IMR-90 (cell line): ENCODE measurements around the gene ARPC4. TPM values are rescaled to one million over a fixed set of nuclear protein-coding genes. Genes with fewer than 3 reads are reported as not detected.

Experiments
- ATAC-seq: fragments of 200-7000 bp; cut with Tn5 transposase; 2 replicates; pipeline ENCODE4 v1.9.1; 2020; ENCODE audit warnings: low read depth, mild to moderate bottlenecking, moderate library complexity
- BruUV-seq: library from RNA; stranded (reverse); fragments of 400-500 nt; replicated peaks from 2 replicates; lab custom pipeline; 2021; lab: Mats Ljungman, UMichigan
- CTCF ChIA-PET: fragments of 300-600 bp; formaldehyde crosslinking; extraction: SDS; loops from one replicate; lab custom pipeline; 2021; ENCODE audit warnings: antibody characterized with exemption; lab: Yijun Ruan, JAX
- POLR2A ChIA-PET: fragments of 300-600 bp; sonication (Branson Sonifier 250); formaldehyde crosslinking; loops from one replicate; lab custom pipeline; 2022; ENCODE audit warnings: antibody characterized with exemption; ENCODE audit not compliant: unreplicated experiment; lab: Charles Lee
- DNase-seq: peaks from one replicate; pipeline ENCODE4 v3.0.0; 2013
- H2AFZ ChIP-seq: replicated peaks from 2 replicates; pipeline ENCODE3; 2013; ENCODE audit warnings: low read length, mild to moderate bottlenecking; ENCODE audit not compliant: poor library complexity
- H2AK5ac ChIP-seq: 2 replicates; pipeline ENCODE4 v1.6.1; 2013; ENCODE audit warnings: low read depth, low read length, inconsistent platforms
- H2AK9ac ChIP-seq: replicated peaks from 2 replicates; pipeline ENCODE3; 2013; ENCODE audit warnings: mild to moderate bottlenecking, low read depth, low read length, moderate library complexity; ENCODE audit not compliant: poor library complexity
- H2BK120ac ChIP-seq: 2 replicates; pipeline ENCODE4 v1.6.1; 2013; ENCODE audit warnings: low read depth, low read length, inconsistent platforms
- H2BK15ac ChIP-seq: 3 replicates; pipeline ENCODE4 v1.6.1; 2013; ENCODE audit warnings: low read depth, low read length, inconsistent platforms
- H2BK20ac ChIP-seq: 2 replicates; pipeline ENCODE4 v1.6.1; 2013; ENCODE audit warnings: low read depth, mild to moderate bottlenecking, inconsistent platforms, low read length, moderate library complexity
- H2BK5ac ChIP-seq: 2 replicates; pipeline ENCODE4 v1.6.1; 2013; ENCODE audit warnings: mild to moderate bottlenecking, low read depth, low read length, inconsistent platforms; ENCODE audit not compliant: poor library complexity, severe bottlenecking
- H3K14ac ChIP-seq: replicated peaks from 2 replicates; pipeline ENCODE4 v1.6.1; 2013; ENCODE audit warnings: low read depth, low read length, inconsistent platforms
- H3K18ac ChIP-seq: 2 replicates; pipeline ENCODE4 v1.6.1; 2013; ENCODE audit warnings: low read depth, low read length, control low read depth
- H3K23ac ChIP-seq: 2 replicates; pipeline ENCODE4 v1.6.1; 2013; ENCODE audit warnings: low read depth, low read length, inconsistent platforms
- H3K27ac ChIP-seq: 2 replicates; pipeline ENCODE4 v1.5.1; 2013; ENCODE audit warnings: mild to moderate bottlenecking, control low read depth, low read length; ENCODE audit not compliant: insufficient read depth
- H3K27me3 ChIP-seq: 2 replicates; pipeline ENCODE4 v1.6.1; 2013; ENCODE audit warnings: low read length; ENCODE audit not compliant: control insufficient read depth, insufficient read depth
- H3K36me3 ChIP-seq: 2 replicates; pipeline ENCODE4 v1.6.1; 2013; ENCODE audit warnings: low read length, mixed read lengths; ENCODE audit not compliant: control insufficient read depth, insufficient read depth
- H3K4ac ChIP-seq: 2 replicates; pipeline ENCODE4 v1.6.1; 2013; ENCODE audit warnings: low read depth, low read length, inconsistent platforms
- H3K4me1 ChIP-seq: 2 replicates; pipeline ENCODE4 v1.6.1; 2013; ENCODE audit warnings: low read length, mixed read lengths; ENCODE audit not compliant: control insufficient read depth, insufficient read depth
- H3K4me2 ChIP-seq: 2 replicates; pipeline ENCODE4 v1.6.1; 2013; ENCODE audit warnings: low read depth, mild to moderate bottlenecking, control low read depth, low read length, moderate library complexity
- H3K4me3 ChIP-seq: 2 replicates; pipeline ENCODE4 v1.5.1; 2013; ENCODE audit warnings: low read depth, mild to moderate bottlenecking, control low read depth, low read length, moderate library complexity; ENCODE audit not compliant: insufficient read depth
- H3K56ac ChIP-seq: 2 replicates; pipeline ENCODE4 v1.6.1; 2013; ENCODE audit warnings: low read length, inconsistent platforms; ENCODE audit not compliant: insufficient read depth; ENCODE audit errors: extremely low read depth
- H3K79me1 ChIP-seq, 2 experiments: 2 replicates each; pipeline ENCODE4 v1.6.1; 2013; ENCODE audit warnings: low read length in 2 of 2, inconsistent platforms in 1 of 2, low read depth in 1 of 2
- H3K9ac ChIP-seq: 2 replicates; pipeline ENCODE4 v1.6.1; 2013; ENCODE audit warnings: low read depth, low read length, control low read depth
- H3K9me1 ChIP-seq: 2 replicates; pipeline ENCODE4 v1.6.1; 2013; ENCODE audit warnings: low read length, inconsistent platforms; ENCODE audit not compliant: insufficient read depth
- H3K9me3 ChIP-seq: 2 replicates; pipeline ENCODE4 v1.6.1; 2013; ENCODE audit warnings: low read length; ENCODE audit not compliant: control insufficient read depth, insufficient read depth
- H4K20me1 ChIP-seq: 2 replicates; pipeline ENCODE4 v1.6.1; 2013; ENCODE audit warnings: low read length, inconsistent platforms; ENCODE audit not compliant: insufficient read depth
- H4K5ac ChIP-seq: 2 replicates; pipeline ENCODE4 v1.6.1; 2013; ENCODE audit warnings: mild to moderate bottlenecking, low read depth, low read length, control low read depth
- H4K8ac ChIP-seq, 2 experiments: 2 replicates each; pipeline ENCODE4 v1.6.1; 2013; ENCODE audit warnings: low read depth in 2 of 2, low read length in 2 of 2, control low read depth in 1 of 2, inconsistent platforms in 1 of 2
- H4K91ac ChIP-seq: 2 replicates; pipeline ENCODE4 v1.6.1; 2013; ENCODE audit warnings: low read depth, low read length, inconsistent platforms; ENCODE audit not compliant: insufficient read depth
- BHLHE40 ChIP-seq: fragments of 150-350 bp; IDR thresholded peaks from 2 replicates; pipeline ENCODE4 v1.6.1; 2016; ENCODE audit warnings: mild to moderate bottlenecking, low read depth, low read length
- CEBPB ChIP-seq: IDR thresholded peaks from 2 replicates; pipeline ENCODE4 v1.6.1; 2012; ENCODE audit warnings: low read depth, low read length, improper control_type of control experiment
- CHD1 ChIP-seq: IDR thresholded peaks from 2 replicates; pipeline ENCODE4 v1.6.1; 2012; ENCODE audit warnings: low read depth, low read length, improper control_type of control experiment
- CTCF ChIP-seq: conservative IDR thresholded peaks from 2 replicates; pipeline ENCODE4 v1.5.1; 2012; ENCODE audit warnings: mild to moderate bottlenecking, low read depth, low read length, improper control_type of control experiment
- ELK1 ChIP-seq: fragments of 150-350 bp; IDR thresholded peaks from 2 replicates; pipeline ENCODE4 v1.6.1; 2016; ENCODE audit warnings: low read depth, mild to moderate bottlenecking, low read length, moderate library complexity, borderline replicate concordance
- FOS ChIP-seq: fragments of 150-350 bp; IDR thresholded peaks from 2 replicates; pipeline ENCODE4 v1.6.1; 2016; ENCODE audit warnings: low read depth, low read length
- MAZ ChIP-seq: IDR thresholded peaks from 2 replicates; pipeline ENCODE4 v1.6.1; 2012; ENCODE audit warnings: low read depth, mild to moderate bottlenecking, low read length, improper control_type of control experiment, moderate library complexity, borderline replicate concordance
- MXI1 ChIP-seq: IDR thresholded peaks from 2 replicates; pipeline ENCODE4 v1.6.1; 2012; ENCODE audit warnings: low read depth, mild to moderate bottlenecking, low read length, moderate library complexity, borderline replicate concordance
- NFE2L2 ChIP-seq: fragments of 150-350 bp; IDR thresholded peaks from 2 replicates; pipeline ENCODE4 v1.6.1; 2016; ENCODE audit warnings: low read depth, mild to moderate bottlenecking, low read length
- POLR2A ChIP-seq: IDR thresholded peaks from 2 replicates; pipeline ENCODE4 v1.6.1; 2012; ENCODE audit warnings: mild to moderate bottlenecking, low read depth, low read length
- RAD21 ChIP-seq: IDR thresholded peaks from 2 replicates; pipeline ENCODE4 v1.6.1; 2012; ENCODE audit warnings: low read length, improper control_type of control experiment
- RCOR1 ChIP-seq: IDR thresholded peaks from 2 replicates; pipeline ENCODE4 v1.6.1; 2012; ENCODE audit warnings: mild to moderate bottlenecking, low read length, improper control_type of control experiment; ENCODE audit not compliant: insufficient replicate concordance
- RFX5 ChIP-seq: IDR thresholded peaks from 2 replicates; pipeline ENCODE4 v1.8.0; 2012; ENCODE audit warnings: low read depth, mild to moderate bottlenecking, low read length, moderate library complexity
- SMC3 ChIP-seq: fragments of 150-350 bp; IDR thresholded peaks from 2 replicates; pipeline ENCODE4 v1.6.1; 2016; ENCODE audit warnings: low read depth, mild to moderate bottlenecking, antibody characterized with exemption, low read length, moderate library complexity
- WGBS, 2 experiments: methylation state at CpG; one replicate each; pipeline versions ENCODE4 v1.1.5 to v1.1.7; 2013; ENCODE audit warnings: missing lambda C conversion rate in 2 of 2; ENCODE audit not compliant: insufficient read length in 1 of 2; ENCODE audit errors: extremely low coverage in 2 of 2; 5-methylcytosine and 5-hydroxymethylcytosine counted together
- dilution Hi-C: fragments of 300-500 bp; cut with HindIII; formaldehyde crosslinking; loops from one replicate; pipeline ENCODE4 v1.14.3; 2018; ENCODE audit warnings: low sequenced_read_pairs; ENCODE audit not compliant: unreplicated experiment
- in situ Hi-C: fragments of 300-500 bp; cut with MboI; formaldehyde crosslinking; loops from 3 replicates; pipeline ENCODE4 v1.14.3; 2019; ENCODE audit warnings: low sequenced_read_pairs, inconsistent platforms, mixed read lengths
- intact Hi-C: fragments of 100-400 bp; cut with micrococcal nuclease; formaldehyde crosslinking; loops from 2 replicates; pipeline ENCODE4 v1.10.0; 2022
- polyA plus RNA-seq, 3 experiments: library from polyadenylated mRNA; depleted of rRNA; stranded (reverse); fragments of >200 nt; gene quantifications; 2 replicates each; pipeline ENCODE4 v1.2.3, GENCODE V29; 2012; ENCODE audit warnings: low replicate concordance in 1 of 3
- total RNA-seq: library from RNA; depleted of rRNA; stranded (reverse); fragments of >200 nt; gene quantifications from 2 replicates; pipeline ENCODE4 v1.2.3, GENCODE V29; 2012
- TF ChIP-seq, protein P1 (sequence below): fragments of 150-350 bp; IDR thresholded peaks from 2 replicates; pipeline ENCODE4 v1.6.1; 2017; ENCODE audit warnings: mild to moderate bottlenecking, antibody characterized with exemption, low read length, low read depth

ARPC4 gene
- total and polyA plus RNA-seq, 2 of the 4 experiments (the other 2 are of a cell fraction), result 188 to 383 TPM

- BruUV-seq, result no TSS peak
- peaks cover 9% of the 10 kb centered on the region; the same call in 1 of the 2 replicates for H3K9me1 ChIP-seq
- intact Hi-C loops, result no loop called here
- H2BK120ac ChIP-seq, result no peak overlapping the region
- WGBS, 2 experiments, result 88% methylated on average over 4 of the region's 8 CpGs; no CpG with 5 or more reads in 1 of the 2 experiments
- no peak overlapping the region for H3K4me3 ChIP-seq
- H3K9me3 ChIP-seq, result no peaks in the 10 kb centered on the region
- H4K8ac ChIP-seq, result no peak overlapping the region
- no peak overlapping the region for H3K56ac ChIP-seq
- in situ Hi-C loops, result no loop called here
- TF ChIP-seq ELK1 (no peak), RAD21 (no peak), NFE2L2 (no peak), CHD1 (no peak), MAZ (no peak), RFX5 (no peak), CEBPB (no peak), BHLHE40 (no peak), SMC3 (no peak), FOS (no peak), POLR2A (no peak), RCOR1 (no peak), MXI1 (no peak), CTCF (no peak)
- TF ChIP-seq, protein P1, sequence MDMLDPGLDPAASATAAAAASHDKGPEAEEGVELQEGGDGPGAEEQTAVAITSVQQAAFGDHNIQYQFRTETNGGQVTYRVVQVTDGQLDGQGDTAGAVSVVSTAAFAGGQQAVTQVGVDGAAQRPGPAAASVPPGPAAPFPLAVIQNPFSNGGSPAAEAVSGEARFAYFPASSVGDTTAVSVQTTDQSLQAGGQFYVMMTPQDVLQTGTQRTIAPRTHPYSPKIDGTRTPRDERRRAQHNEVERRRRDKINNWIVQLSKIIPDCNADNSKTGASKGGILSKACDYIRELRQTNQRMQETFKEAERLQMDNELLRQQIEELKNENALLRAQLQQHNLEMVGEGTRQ, result no peak
- H3K14ac ChIP-seq, result no peak overlapping the region
- no peak overlapping the region for H2BK5ac ChIP-seq
- H4K5ac ChIP-seq, result no peak overlapping the region
- no peak overlapping the region for H3K23ac ChIP-seq
- H3K36me3 ChIP-seq, result peaks cover 29% of the 10 kb centered on the region
- ATAC-seq, result no peak
- H3K4me2 ChIP-seq, result no peak overlapping the region
- ChIA-PET CTCF (no interaction called here), POLR2A (no interaction called here)
- peaks cover 0 to 3% of the 10 kb centered on the region in 2 experiments; a peak in 2 of 4 replicates for H3K79me1 ChIP-seq
- H3K18ac ChIP-seq, result no peak overlapping the region
- no peak for DNase-seq
- H4K20me1 ChIP-seq, result no peaks in the 10 kb centered on the region
- H3K27ac ChIP-seq, result no peak overlapping the region
- peak overlapping the region; percentile 9 for H2AK9ac ChIP-seq
- H3K27me3 ChIP-seq, result no peaks in the 10 kb centered on the region
- H2BK15ac ChIP-seq, result no peak overlapping the region
- no peak overlapping the region for H2BK20ac ChIP-seq
- no peak overlapping the region for H4K91ac ChIP-seq
- no peak overlapping the region for H2AK5ac ChIP-seq
- H3K4ac ChIP-seq, result no peak overlapping the region
- no peak overlapping the region for H3K9ac ChIP-seq
- peaks cover 3% of the 10 kb centered on the region for H3K4me1 ChIP-seq
- dilution Hi-C loops, result no loop called here
- H2AFZ ChIP-seq, result no peak overlapping the region
Observed at GRCh38 chr3:9779721-9780457, 13.0 kb upstream of the ARPC4 start.
